ENCODE results near the gene SLC51B.

GRCh38 chr15:65004993-65005392 lies 40.2 kb upstream of the SLC51B start:
- TF ChIP-seq CREM (IDR thresholded peaks at IDR 0.05; ENCODE audit: low read depth) (no peak), MAX (IDR thresholded peaks at IDR 0.05; ENCODE audit: low read depth, low read length) (no peak), CEBPB (IDR thresholded peaks at IDR 0.05; ENCODE audit: borderline replicate concordance in 1 of 2, low read depth in 2 of 2, low read length in 2 of 2) (no peak), NR2C1 (IDR thresholded peaks at IDR 0.05) (no peak), NFYB (IDR thresholded peaks at IDR 0.05; ENCODE audit: insufficient read depth, low read depth, low read length) (no peak), EZH2 (IDR thresholded peaks at IDR 0.05; ENCODE audit: borderline replicate concordance, control insufficient read depth, low read depth, low read length) (no peak), NFIC (IDR thresholded peaks at IDR 0.05; ENCODE audit: low read depth, low read length) (no peak)
